Stimulated activated CD8-positive, alpha-beta memory T cell treated with anti-CD3 and anti-CD28 coated beads, Interleukin-4, amount 100 ng/mL, for 48 hours (primary cell): Measurements from ENCODE around the gene CBLB.

Source experiments
- DNase-seq: peaks from one replicate; pipeline ENCODE4 v3.0.0-alpha.2; 2020

CBLB gene

DNA sequence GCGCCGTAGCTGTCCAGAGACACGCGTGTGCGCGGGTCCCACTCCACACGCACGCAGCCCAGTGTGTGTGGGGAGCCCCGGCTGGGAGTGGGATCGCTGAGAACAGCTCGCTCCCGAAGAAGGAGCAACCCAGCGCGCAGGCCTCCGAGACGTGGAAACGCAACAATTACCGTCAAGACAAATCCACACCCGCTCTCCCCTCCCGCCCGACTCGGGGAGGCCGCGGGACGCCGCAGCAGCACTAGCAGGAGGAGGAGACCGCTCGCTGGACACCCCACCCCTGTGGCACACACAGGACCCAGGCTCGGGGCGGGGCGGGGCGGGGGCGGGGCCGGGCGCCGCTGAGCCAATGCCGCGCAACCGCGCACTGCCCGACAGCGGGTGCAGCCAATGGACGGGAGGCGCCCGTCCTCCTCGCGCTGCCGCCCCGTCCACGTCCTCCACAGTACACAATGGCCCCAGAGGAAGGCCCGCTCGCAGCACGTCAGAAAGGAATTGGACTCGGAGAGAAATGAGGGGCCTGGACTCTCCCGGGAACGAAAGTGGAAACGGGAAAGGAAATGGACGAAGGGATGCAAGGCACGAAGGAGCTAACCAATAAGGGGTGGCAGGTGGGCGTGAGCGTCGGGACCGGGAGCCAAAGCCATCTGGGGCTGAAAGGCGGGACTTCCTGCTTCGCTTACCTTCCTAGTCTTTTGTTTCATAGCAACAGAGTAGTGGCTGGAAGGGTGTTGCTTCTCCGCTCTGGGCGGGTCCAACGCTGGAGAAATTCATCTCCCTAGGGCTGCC, at the start of gene CBLB:
Gene CBLB (minus strand): TSS at position 271 of the 789 bp plus-strand sequence. CDS start 1,435 bp downstream, outside the sequence.
- DNase-seq: peak; percentile 84

DNA sequence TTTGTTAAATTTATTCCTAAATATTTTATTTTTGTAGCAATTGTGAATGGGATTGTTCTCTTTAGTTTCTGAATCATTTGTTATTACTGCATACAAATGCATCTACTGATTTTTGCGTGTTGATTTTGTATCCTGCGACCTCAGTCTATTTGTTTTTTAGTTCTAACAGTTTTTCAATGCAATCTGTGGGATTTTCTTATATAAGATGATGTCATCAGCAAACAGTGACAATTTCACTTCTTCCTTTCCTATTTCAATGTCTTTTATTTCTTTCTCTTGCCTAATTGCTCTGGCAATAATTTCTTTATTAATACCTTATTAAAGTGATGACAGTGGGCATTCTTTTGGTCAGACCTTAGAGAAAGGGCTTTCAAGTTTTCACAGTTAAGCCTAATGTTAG, 48.0 kb upstream of the CBLB start:
- DNase-seq: no peak

DNA sequence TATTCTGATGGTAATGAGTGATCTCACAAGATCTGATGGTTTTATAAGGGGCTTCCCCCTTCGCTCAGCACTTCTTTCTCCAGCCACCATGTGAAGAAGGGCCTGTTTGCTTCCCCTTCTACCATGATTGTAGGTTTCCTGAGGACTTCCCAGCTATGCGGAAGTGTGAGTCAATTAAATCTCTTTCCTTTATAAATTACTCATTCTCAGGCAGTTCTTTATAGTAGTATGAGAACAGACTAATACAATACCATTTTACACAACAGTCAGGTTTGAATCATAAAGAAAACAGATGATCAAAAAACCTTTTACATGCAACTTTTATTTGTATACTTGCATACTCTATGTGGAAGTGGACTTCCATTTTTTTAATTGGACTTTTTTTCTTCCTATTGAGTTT, 46.7 kb upstream of the CBLB start:
- DNase-seq: no peak

DNA sequence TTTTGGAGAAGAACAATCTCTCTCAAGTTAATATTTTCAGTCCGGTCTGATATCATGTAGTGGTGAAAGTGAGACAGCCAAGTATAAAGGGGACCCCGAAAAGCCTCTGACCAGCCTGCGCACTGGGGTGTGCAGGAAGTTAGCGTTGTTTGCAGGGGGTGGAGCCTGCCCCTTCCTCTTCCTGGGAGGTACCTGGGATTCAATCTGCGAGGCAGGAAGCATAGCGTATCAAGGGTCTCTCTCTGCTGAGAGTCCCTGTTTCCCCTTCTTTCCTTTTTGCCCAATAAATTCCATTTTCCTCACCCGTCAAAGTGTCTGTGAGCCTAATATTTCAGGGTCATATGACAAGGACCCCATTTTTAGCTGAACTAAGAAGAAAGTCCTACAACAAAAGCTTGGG, 44.8 kb upstream of the CBLB start:
- no peak for DNase-seq

DNA sequence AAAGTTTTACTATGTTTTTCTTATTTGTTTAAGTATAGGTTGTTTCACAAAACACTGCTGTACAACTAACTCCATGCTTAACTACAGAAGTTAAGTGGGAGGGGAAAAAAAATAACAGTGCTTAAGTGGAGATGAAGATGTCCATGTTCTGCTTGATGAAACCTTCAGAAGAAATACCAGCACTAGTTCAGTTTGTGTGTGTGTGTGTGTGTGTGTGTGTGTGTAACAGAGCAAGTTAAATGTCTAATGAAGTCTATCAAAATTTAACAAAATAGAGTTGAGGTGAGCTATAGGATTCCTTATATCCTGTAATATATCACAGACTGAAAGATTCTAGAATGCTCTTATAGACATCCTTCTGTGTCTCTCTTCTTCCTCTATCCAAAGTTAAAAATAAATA, 44.1 kb upstream of the CBLB start:
- DNase-seq: no peak

DNA sequence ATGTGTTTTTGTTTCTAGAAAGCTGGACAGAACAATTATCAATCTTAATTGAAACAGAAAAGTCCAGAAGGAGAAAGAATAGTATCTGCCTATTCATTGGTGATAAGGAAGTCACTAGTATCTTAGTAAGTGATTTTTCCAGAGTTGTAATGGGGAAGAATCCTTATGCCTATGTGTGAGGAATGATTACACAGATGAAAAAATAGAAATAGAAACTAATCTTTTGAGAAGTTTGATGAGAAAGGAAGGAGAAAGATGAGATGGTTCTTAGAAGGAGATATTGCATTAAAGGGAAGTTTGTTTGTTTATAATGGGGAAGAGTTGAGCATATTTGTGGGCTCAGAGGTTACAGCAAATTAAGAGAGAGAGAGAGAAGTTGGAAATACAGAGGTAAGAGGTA, 42.7 kb upstream of the CBLB start:
- DNase-seq: no peak

DNA sequence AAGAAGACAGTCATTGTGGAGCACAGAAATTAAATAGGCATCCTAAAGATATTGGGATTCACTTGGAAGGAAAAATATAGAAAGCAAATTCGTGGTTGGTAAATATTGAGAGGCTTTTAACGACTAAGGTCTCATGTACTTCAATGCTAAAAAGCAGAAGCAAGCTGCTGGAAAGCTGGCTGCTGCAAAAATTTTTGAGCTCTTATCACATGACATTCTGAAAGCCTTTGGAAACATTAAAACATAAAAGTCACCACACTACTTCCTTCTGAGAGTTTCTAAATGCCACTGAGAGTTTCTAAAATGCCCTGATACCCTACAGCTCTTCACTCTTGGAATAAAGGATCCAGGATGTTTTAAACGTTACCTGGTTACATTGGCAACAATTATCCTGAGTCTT, 39.0 kb upstream of the CBLB start:
- no peak for DNase-seq

DNA sequence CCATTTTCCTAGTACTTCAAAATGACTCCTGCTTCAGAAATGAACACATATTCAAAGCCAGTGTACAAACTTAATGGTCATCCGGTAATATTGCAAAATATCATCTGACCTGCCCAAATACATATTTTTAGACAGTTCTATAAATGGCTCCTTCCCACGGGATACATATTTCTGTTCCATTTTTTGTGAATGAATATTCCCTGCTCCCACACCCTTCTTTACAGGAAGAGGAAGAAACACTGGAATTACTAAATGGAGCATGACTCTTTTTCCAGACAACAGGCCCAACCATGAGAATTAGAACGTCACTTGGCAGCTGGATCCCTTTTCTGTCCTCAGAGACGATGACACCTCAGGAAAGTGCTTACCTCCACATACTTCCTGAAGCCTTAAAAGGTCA, 38.0 kb upstream of the CBLB start:
- DNase-seq: no peak

DNA sequence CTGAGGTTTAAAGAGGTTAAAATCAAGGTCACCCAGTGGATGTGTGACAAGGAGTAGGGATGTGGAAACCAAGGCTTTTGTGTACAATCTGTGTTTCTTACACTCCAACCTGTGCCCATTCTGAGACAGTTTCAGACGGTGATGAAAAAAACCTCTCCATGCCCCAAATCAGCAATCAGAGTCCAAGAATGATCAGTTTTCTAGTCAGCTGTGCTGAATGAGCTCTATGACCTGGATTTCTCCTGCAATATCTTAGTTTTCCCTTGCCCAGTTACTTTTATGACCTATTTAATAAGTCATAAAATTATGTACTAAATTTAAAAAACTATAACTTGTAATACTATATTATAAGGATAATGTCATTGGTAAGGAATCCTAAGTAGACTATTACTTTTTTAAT, 37.5 kb upstream of the CBLB start:
- no peak for DNase-seq

DNA sequence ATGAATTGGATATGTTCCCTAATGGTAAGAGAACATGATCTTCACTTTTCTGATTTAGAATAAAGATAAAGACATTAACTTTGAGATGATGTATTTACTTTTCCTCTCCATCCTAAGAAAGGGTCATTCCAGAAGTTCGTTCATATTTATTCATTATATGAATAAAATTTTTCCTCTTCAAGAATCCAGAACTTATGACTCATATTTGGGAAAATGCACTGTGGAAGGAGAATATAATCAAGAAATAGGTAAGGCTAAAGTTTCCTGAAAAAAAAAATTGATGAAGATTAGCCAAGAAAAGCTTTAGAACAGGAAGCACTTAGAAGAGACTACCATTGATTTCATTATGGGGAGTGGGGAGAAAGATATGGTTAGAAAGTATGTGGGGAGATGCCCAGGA, 36.5 kb upstream of the CBLB start:
- no peak for DNase-seq

DNA sequence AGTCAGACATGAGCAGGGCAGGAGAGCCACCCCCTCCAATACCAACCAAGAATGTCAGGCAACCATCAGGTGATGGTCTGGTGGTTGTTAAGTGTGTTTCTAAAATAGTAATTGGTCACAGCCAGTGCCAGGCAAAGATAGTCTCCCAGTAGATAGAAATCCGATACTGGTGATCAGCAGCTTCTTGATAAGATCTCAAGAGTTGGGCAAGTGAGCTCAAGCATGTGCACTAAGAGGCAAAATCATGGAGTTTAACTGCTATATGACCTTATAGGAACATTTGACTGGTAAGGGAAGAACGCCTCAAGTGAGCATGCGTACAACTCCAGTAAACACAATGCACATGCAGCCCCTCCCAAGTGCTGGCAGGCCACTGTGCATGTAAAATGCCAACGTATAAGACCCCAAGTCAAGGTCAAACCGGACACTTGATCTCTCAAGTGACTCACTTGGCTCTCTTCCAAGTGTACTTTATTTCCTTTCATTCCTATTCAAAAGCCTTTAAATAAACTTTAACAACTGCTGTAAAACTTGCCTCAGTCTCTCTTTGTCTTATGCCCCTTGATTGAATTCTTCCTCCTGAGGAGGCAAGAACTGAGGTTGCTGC, 36.0 kb upstream of the CBLB start:
- no peak for DNase-seq

DNA sequence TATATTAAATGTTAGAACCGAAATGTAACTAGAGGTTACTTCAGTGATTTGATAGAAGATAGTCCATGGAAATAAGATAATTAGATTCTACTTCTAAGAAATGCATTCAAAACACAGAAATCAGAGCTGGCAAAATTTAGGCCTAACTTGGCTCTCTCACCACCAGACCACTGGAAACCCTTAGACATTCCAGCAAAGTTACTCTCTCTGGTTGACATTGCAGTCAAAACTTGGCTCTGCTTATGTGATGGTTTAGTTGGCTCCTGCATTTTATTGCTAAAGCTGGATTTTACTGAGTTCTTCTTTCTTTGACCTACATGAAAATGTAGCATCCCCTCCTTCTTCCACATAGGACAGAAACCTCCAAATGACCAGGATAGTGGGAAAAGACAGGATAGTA, 35.4 kb upstream of the CBLB start:
- no peak for DNase-seq

DNA sequence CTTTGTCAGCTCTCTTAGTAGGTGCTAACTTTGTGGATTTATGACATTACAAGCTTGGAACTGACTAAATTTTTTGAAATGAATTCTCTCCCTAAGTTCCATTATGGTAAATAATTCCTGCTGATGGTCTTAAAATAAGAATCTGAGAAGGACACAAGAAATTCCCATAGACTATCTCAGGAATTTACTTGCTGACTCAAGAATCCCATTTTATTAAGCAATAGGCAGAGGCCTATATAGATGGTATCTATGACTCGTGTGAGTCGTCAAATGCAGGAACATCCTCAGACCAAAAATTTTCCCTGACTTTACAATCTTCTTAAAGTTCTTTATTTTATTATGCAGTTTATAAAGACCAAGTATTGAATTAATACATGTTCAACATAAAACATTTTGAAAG, 30.7 kb upstream of the CBLB start:
- DNase-seq: no peak

DNA sequence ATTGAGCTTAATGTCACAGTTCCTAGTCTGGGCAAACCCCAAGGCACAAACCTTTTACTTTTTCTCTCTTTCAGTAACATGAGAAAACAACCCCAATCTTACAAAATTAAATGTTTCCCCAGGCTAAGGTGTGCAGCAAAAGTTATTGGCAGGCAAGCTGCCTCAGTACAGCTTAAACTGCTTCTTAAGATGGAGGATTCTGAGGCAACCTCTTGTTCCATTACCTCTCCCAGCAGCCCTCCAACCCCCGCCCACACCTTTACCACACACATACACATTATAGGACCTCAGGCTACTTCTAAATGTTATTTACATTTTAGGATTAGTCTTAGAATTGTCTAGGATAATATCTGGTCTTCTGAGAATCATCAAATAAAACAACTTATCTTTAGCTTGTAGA, 22.3 kb upstream of the CBLB start:
- DNase-seq: no peak

DNA sequence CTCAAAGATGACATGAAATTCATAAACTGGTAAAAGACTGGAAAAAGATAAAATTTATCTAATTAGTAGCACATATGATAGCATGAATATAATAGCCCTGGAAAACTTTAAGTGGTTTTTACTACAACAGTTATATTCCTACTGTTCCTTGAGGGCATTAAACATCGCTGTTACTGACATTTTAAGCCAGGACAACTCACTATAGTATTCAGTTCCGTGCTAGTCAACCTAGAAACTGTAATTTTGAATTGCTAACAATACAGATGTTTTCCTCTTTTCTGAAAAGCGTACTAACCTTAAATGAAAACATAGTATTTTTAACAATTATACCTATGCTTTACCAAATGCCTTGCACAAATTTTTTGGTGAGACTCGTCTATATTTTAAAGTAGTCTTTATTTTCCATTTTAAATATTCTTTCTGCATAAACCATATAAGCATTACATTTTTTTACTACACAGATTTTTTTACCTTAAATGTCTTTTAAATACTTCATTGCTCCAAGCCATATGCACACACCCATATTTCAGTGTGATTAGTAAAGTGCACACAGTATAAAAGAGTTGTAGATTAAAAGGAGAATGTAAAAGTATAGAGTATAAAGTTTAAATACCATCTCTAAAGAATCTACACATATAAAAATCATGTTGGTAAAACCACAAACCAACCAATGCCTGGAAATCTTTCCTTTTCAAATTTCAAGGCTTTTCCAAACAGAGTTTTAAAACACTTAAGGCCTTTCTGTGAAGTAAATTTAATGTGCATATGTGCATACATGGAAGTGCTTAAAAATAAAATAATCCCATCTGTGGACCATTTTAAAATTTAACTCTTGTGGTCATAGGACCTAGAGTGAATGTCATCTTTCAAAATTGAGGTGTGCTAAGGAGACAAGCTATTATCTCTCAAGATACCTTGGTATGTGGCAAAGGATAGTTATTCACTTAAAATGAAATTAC, 20.1 kb upstream of the CBLB start:
- no peak for DNase-seq

DNA sequence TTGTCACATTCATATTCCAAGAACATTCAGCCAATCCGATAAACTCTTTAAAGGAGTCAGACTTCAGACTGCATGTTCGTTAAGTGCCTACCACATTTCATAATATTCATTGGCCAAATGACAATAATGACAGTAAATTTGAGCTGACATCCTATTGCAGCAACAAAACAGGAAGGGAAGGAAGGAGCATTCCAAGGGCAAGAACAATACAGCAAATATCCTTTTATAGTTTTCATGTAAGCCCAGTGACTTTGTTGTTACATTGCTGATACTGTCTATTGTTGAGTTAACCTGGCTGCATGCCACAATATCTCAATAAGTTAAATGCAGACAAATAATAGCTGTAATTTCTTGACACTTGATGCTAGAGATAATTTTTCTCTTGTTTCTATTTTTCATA, 16.4 kb upstream of the CBLB start:
- DNase-seq: no peak

DNA sequence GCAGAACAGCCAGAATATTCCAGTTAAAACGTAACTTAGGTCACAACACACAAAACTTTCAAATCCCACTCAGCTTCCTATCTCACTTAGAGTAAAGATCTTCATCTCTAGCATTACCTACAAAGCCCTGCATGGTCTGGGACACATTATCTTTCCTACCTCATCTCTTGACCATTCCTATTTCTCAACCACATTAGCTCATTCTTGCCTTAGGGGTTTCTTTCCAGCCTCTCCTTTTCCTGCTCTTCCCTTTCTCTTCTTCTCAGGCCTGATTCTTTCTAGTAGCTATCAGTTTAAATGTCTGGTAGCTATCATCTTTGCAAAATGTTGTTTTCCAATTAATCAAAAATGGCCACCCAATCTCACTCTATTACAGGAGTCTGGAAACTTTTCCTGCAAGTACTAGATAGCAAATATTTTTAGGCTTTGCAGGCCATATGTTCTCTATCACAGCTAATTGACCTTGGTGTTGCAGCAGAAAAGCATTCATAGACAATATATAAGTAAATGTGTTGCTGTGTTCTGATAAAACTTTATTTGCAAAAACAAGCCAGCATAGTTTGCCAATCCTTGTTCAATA, 15.1 kb upstream of the CBLB start:
- DNase-seq: no peak

DNA sequence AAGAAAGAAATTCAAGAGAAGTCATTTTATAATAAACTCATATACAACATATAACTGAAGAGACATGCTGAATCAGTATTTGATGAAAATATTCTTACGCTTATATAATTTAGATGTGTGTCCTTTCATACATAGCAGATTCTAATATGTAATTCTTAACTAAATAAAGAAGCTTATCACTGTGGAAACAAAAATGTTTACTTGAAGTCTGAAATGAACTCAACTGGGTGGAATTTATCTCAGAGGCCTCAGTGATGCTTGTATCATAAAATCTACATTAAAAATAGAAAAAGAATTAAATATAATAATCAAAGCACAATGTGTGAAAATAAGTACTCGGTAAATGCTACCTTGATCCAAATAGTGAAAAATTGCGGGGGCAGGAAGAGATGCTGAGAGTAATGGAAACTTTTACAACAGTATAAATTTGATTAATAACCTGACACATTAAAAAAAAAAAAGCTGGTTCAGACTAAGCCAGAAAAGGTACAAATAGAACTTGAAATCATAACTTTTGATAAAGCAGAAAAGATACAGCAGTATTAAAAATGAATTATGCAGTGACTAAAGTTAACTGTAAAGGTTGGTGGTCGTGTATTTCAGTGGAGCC, 12.0 kb upstream of the CBLB start:
- DNase-seq: no peak

DNA sequence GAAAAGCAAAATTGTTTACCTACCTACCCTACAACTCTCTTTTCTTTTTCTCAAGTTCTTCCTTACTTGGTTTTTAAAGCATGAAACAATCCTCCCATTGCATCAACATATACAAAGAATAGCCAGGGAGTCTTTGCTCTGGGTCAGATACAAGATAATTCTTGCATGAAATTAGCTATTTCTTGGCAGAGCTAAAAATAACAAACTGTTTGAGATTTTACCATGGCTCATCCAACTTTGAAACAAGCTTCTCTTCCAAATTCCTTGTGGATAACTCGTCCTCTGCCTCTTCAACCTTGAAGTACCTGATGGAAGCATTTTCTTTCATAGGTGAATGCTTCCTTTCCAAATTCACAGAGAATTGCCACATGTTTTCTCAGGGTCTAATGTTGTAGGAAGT, 9.2 kb upstream of the CBLB start:
- no peak for DNase-seq

DNA sequence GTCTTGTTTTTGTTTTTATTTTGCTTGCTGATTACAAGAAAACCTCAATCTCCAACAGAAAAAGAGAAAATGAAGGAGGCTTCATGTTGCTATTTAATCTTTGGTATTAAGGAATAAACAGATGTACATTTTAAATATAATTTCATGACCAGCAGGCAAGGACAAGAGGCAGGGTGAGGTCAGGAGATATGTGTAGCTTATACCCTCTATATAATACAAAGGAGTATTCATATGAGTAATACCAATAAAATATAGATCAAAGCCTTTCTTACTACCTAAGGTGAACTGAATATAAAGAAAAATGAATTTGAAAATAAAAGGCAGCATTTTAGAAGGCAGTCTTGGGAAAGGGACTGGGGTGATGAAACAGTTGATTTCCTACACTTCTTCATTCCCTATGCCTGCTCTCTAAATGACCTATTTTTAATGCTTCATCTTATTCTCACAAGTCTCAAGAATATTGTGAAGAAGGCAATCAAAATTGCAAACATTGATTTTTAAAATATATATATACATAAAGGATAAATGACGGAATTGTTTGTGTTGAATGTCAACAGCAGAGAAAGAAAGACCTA, 8.6 kb upstream of the CBLB start:
- DNase-seq: no peak

DNA sequence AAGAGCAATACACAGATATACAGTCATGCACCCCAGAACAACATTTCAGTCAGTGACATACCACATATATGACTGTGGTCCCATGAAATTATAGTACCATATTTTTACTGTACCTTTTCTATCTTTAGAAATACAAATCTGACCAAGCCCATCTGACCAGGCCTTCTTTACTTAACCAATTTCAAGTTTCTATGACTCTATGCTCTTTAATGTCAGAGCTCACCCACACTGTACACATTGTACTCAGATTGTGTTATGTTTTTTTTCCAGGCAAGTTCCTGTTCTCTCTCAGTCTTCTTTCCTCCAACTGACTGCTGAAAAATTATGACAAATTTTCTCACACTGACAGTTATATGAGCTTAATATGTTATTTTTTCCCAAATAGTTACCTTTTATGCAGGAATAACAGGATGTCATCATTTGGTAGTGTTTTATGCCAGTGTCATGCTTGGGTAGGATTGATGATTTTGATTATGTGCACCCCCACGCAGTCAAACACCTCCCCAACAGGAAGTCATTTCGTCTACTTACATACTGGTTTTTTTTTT, 8.0 kb upstream of the CBLB start:
- DNase-seq: no peak
